ENCODE measurements around the gene IP6K3.

Gene IP6K3

DNA sequence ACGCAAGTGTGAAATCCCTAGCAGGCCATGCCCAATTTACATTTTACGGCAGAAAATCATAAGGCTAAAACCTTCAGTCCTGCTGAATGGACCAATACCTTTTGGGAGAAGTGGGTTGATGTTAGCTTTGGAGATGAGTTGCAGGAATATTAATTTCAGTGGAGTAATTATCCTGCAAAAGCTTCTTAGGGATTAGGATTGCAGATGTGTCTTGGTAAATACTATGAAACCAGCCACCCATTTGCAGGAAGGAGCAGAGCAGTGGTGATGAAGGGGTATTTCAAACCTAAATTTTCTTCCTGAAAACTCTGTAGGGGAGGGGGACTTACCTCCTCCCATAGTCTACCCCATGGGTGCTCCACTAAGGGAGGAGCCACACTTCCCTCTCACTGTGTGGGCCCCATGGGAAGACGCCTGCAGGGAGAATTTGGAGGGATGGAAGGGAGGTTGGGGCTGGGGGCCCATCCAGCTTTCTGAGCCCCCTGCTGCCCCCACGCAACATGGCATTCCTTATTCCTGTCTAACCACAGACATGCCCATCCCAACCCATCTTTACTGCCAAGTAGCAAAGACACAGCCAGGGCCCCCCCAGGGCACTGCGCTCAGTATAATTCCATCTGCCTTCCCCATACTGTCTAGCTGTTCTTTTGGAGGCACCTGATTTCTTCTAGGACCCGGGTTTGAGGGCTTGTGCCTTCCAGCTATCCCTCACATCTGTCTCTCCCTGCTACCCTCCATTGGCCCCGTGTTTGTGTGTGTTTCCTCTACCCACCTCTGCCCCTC lies 20.6 kb downstream of the IP6K3 start:
- Histone ChIP-seq H3K4me3 (ENCODE audit: insufficient read depth, low read depth, low read length, poor library complexity, severe bottlenecking) (no peak overlapping the region), H3K4me1 (ENCODE audit: control insufficient read depth, insufficient read depth, low read length, poor library complexity, severe bottlenecking) (no peaks in the 10 kb centered on the region)
- no peak for DNase-seq

DNA sequence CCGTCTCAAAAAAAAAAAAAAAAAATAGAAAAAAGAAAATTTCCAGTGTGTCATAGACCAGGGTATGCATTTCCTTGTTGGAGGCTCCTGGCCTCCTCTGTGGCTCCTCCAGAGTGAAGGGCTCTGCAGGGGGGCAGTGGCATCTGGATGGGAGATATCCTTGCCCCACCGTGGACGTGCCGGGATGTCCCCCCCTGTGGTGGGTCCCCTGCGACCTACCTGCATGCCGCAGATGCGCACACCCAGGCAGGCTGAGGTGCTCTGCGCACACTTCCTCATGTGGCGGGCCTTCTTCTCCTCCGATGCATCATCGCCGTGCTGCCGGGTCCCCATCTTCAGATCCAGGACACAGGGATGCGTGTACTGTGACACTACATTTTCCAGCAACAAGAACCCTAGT lies 21.5 kb downstream of the IP6K3 start:
- DNase-seq: no peak
- Histone ChIP-seq H3K27ac (ENCODE audit: insufficient read depth, low read length, poor library complexity, severe bottlenecking) (no peak overlapping the region), H3K27me3 (replicated peaks; ENCODE audit: control insufficient read depth, insufficient read depth, low read length, poor library complexity, severe bottlenecking) (no peaks in the 10 kb centered on the region), H3K9me3 (ENCODE audit: control insufficient read depth, low read length) (no peaks in the 10 kb centered on the region), H3K4me1 (ENCODE audit: control insufficient read depth, insufficient read depth, low read length, poor library complexity, severe bottlenecking) (no peaks in the 10 kb centered on the region), H3K36me3 (ENCODE audit: control insufficient read depth, insufficient read depth, low read length) (no peaks in the 10 kb centered on the region), H3K4me3 (ENCODE audit: insufficient read depth, low read depth, low read length, poor library complexity, severe bottlenecking) (no peak overlapping the region)

More for the DNA sequence above, 20.6 kb downstream of the IP6K3 start:
- no peaks in the 10 kb centered on the region for H3K27me3 ChIP-seq (replicated peaks; ENCODE audit: control insufficient read depth, insufficient read depth, low read length, poor library complexity, severe bottlenecking)
- H3K27ac ChIP-seq (ENCODE audit: insufficient read depth, low read length, poor library complexity, severe bottlenecking): no peak overlapping the region
- H3K9me3 ChIP-seq (ENCODE audit: control insufficient read depth, low read length): no peaks in the 10 kb centered on the region
- H3K36me3 ChIP-seq (ENCODE audit: control insufficient read depth, insufficient read depth, low read length): no peaks in the 10 kb centered on the region

DNA sequence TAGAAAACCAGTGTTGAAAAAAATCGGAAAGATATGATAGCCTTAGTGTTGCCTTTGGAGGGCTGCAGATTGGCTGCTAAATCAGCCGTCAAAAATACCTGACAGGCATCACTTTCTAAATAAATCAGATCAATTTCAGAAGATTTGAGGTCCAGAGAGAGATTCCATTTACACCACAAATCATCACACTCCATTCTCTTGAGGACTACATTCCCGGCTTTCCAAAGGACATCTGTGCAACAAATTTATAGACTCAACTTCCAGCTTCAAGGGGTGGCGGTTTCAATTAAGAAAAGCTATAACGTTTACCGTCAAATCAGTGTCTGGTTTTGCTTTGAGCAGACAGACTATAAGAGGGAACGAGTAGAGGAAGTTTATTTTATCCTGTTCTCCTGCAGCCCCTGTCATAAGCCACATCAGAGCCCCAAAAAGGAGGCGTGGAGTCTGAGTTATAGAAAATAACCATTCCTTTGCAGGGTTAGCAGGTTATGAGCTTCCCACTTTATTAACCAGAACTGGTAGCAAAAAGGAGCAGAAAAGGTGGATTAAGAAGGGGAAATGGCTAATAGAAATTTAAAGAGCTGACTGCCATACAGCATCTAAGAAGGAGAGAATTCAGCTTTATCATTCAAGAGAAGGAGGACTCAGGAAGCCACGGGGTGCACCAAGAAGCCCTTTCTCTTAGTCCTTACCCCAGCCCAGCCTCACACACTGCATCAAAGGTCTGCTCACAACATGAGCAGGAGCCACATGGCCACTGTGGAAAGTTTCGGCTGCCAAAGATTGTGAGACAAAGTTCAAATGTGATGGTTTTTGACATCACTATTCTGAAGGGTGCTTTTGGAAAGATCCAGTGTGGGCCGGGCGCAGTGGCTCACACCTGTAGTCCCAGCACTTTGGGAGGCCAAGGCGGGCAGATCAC lies 22.3 kb downstream of the IP6K3 start:
- no peaks in the 10 kb centered on the region for H3K4me1 ChIP-seq (ENCODE audit: control insufficient read depth, insufficient read depth, low read length, poor library complexity, severe bottlenecking)
- no peaks in the 10 kb centered on the region for H3K9me3 ChIP-seq (ENCODE audit: control insufficient read depth, low read length)
- DNase-seq: no peak
- H3K27ac ChIP-seq (ENCODE audit: insufficient read depth, low read length, poor library complexity, severe bottlenecking): no peak overlapping the region
- H3K36me3 ChIP-seq (ENCODE audit: control insufficient read depth, insufficient read depth, low read length): no peaks in the 10 kb centered on the region
- no peak overlapping the region for H3K4me3 ChIP-seq (ENCODE audit: insufficient read depth, low read depth, low read length, poor library complexity, severe bottlenecking)
- H3K27me3 ChIP-seq (replicated peaks; ENCODE audit: control insufficient read depth, insufficient read depth, low read length, poor library complexity, severe bottlenecking): no peaks in the 10 kb centered on the region

DNA sequence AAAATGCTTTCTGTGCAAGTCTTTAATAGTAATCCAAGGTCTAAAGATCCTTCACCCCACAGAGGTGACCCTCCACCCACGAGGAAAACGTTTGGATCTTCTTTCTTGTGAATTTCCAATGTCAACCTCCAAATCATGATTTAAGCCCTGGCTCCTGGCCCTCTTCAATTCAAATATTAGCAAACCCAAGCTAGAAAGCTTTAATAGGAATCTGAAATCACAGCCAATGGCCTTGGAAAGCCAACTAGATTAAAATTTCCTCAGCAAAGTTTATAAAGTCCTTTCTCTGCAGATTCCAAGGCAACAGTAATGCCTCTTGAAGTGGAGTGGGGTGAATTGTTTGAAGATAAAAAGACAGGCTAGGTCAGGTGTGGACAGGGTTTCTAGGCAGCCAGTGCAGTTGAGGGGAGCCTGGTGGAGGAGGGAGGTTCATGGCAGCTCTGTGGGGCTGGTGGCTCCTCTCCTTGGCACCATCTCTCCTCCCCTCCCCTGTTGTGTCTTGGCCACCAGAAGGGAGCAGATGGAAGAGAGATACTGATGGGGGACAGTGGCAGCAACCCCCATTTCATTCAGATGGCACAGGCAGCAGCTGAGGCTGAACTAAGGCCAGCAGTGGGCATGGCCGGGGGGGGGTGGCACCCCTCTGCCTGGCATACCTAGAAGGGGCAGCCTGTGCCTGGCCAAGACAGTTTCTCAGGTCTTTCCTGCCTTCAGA lies 23.2 kb downstream of the IP6K3 start:
- no peaks in the 10 kb centered on the region for H3K9me3 ChIP-seq (ENCODE audit: control insufficient read depth, low read length)
- no peak overlapping the region for H3K4me3 ChIP-seq (ENCODE audit: insufficient read depth, low read depth, low read length, poor library complexity, severe bottlenecking)
- no peaks in the 10 kb centered on the region for H3K27me3 ChIP-seq (replicated peaks; ENCODE audit: control insufficient read depth, insufficient read depth, low read length, poor library complexity, severe bottlenecking)
- DNase-seq: no peak
- H3K4me1 ChIP-seq (ENCODE audit: control insufficient read depth, insufficient read depth, low read length, poor library complexity, severe bottlenecking): no peaks in the 10 kb centered on the region
- no peak overlapping the region for H3K27ac ChIP-seq (ENCODE audit: insufficient read depth, low read length, poor library complexity, severe bottlenecking)
- H3K36me3 ChIP-seq (ENCODE audit: control insufficient read depth, insufficient read depth, low read length): no peaks in the 10 kb centered on the region

DNA sequence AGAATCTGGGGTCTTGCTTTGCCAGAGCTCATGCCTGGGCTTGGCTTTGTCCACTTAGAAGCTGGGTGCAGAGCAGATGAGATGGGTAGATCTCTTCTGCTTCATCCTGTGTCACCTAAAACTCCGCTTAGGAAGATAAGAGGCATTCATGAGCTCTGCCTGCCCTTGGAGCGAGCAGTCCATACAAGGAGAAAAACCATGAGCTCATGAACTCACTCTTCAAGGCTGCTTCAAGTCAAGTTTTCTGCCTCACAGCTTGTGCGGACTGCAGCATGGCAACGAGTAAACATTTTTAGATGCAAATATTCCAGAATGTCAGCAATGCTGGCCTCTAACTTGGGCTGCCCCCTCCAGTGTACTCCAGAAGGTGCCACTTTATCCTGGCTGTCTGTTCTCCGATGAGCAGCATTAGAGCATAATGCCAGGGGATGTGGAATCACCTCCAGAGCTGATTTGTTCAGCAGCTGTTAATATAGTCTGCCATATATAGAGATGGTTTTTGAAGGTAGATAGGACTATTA lies 24.5 kb downstream of the IP6K3 start:
- Histone ChIP-seq H3K27me3 (replicated peaks; ENCODE audit: control insufficient read depth, insufficient read depth, low read length, poor library complexity, severe bottlenecking) (no peaks in the 10 kb centered on the region), H3K27ac (ENCODE audit: insufficient read depth, low read length, poor library complexity, severe bottlenecking) (no peak overlapping the region), H3K9me3 (ENCODE audit: control insufficient read depth, low read length) (no peaks in the 10 kb centered on the region), H3K4me3 (ENCODE audit: insufficient read depth, low read depth, low read length, poor library complexity, severe bottlenecking) (no peak overlapping the region), H3K36me3 (ENCODE audit: control insufficient read depth, insufficient read depth, low read length) (no peaks in the 10 kb centered on the region), H3K4me1 (ENCODE audit: control insufficient read depth, insufficient read depth, low read length, poor library complexity, severe bottlenecking) (no peaks in the 10 kb centered on the region)
- DNase-seq: no peak

DNA sequence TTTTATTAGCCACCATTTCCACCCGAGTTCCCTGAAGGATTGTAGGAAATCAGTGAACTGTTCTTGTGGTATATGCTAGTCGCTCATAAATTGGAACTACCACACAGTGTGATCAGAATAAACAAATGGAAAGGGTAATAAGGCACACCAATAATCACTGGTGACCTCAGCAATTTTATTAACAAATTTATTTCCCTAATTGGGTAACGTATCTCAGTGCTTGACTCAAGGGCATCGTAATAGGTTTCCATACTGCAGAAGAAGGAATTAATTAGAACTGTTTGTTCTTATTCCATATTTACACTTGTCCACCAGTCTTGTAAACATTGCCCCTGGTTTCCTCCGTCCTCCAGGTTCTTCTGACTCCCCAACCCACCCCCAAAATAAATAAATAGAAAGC lies 25.2 kb downstream of the IP6K3 start:
- no peak overlapping the region for H3K4me3 ChIP-seq (ENCODE audit: insufficient read depth, low read depth, low read length, poor library complexity, severe bottlenecking)
- no peak for DNase-seq
- no peaks in the 10 kb centered on the region for H3K36me3 ChIP-seq (ENCODE audit: control insufficient read depth, insufficient read depth, low read length)
- H3K9me3 ChIP-seq (ENCODE audit: control insufficient read depth, low read length): no peaks in the 10 kb centered on the region
- H3K27ac ChIP-seq (ENCODE audit: insufficient read depth, low read length, poor library complexity, severe bottlenecking): no peak overlapping the region
- no peaks in the 10 kb centered on the region for H3K27me3 ChIP-seq (replicated peaks; ENCODE audit: control insufficient read depth, insufficient read depth, low read length, poor library complexity, severe bottlenecking)
- no peaks in the 10 kb centered on the region for H3K4me1 ChIP-seq (ENCODE audit: control insufficient read depth, insufficient read depth, low read length, poor library complexity, severe bottlenecking)

DNA sequence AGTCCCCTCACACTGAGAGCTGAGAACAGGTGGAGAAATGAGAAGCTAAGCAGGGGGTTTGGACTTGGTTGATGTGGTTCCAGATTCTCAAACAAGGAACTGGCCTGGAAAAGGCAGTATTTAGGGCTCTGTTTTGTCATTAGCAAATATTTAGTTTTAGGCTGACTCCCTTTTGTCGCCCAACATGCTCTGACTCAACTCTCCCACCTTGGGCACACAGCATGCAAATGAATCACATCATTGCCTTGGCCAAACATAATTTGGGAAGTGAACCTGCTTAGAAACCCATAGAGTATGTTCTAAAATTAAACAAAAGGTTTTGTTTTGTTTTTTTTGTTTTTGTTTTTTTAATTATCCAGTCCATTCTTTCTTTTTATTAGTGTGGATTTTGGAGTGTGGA lies 25.7 kb downstream of the IP6K3 start:
- Histone ChIP-seq H3K36me3 (ENCODE audit: control insufficient read depth, insufficient read depth, low read length) (no peaks in the 10 kb centered on the region), H3K4me3 (ENCODE audit: insufficient read depth, low read depth, low read length, poor library complexity, severe bottlenecking) (no peak overlapping the region), H3K27ac (ENCODE audit: insufficient read depth, low read length, poor library complexity, severe bottlenecking) (no peak overlapping the region), H3K9me3 (ENCODE audit: control insufficient read depth, low read length) (no peaks in the 10 kb centered on the region), H3K4me1 (ENCODE audit: control insufficient read depth, insufficient read depth, low read length, poor library complexity, severe bottlenecking) (no peaks in the 10 kb centered on the region), H3K27me3 (replicated peaks; ENCODE audit: control insufficient read depth, insufficient read depth, low read length, poor library complexity, severe bottlenecking) (no peaks in the 10 kb centered on the region)
- DNase-seq: no peak

DNA sequence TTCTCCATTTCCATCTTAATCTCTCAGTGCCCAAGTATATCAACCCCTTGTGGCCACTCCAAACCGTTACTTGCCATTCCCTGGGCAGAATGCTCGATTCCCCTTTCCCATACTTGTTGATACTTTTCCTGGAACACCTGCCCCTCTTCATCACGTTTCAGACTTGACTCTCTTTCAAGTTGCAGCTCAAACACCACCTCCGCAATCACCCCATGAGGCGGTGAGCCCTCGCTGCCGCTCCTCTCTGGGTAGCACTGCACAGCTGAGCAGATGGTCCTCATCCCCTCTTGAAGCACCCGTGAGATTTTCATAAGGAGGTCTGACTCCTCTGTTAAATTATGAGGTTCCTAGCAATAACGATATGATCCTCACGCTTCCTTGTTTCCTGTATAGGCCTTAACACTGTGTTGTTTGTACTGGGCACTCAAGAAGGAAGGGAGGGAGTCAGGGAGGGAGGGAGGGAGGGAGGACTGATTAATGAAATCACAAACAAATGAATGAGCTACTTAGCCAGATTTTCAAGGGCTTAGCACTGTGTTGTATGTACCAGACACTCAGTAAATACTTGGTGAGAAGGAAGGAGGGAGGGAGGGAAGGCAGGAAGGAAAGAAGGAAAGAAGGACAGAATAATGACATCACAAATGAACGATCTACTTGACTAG lies 27.2 kb downstream of the IP6K3 start:
- H3K4me1 ChIP-seq (ENCODE audit: control insufficient read depth, insufficient read depth, low read length, poor library complexity, severe bottlenecking): no peaks in the 10 kb centered on the region
- H3K4me3 ChIP-seq (ENCODE audit: insufficient read depth, low read depth, low read length, poor library complexity, severe bottlenecking): no peak overlapping the region
- H3K36me3 ChIP-seq (ENCODE audit: control insufficient read depth, insufficient read depth, low read length): no peaks in the 10 kb centered on the region
- H3K27ac ChIP-seq (ENCODE audit: insufficient read depth, low read length, poor library complexity, severe bottlenecking): no peak overlapping the region
- no peak for DNase-seq
- H3K27me3 ChIP-seq (replicated peaks; ENCODE audit: control insufficient read depth, insufficient read depth, low read length, poor library complexity, severe bottlenecking): no peaks in the 10 kb centered on the region
- no peaks in the 10 kb centered on the region for H3K9me3 ChIP-seq (ENCODE audit: control insufficient read depth, low read length)

DNA sequence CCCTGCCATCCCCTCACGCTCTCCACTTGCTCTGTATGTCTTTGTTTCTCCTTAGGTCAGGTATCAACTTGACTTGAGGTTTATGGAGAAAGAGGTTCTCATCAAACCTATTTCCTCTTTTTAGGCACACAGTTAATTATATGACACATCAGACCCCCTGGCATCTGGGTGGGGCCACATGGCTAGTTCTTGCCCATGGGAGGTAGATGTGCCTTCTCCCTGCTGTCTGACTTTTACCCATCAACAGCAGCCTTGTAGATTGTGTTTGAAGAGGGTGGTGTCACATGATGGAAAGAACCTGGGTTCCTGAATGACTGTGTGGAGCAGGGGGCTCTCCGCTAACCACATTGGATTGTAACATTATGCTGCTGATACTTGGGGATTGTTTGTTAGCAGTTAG lies 28.0 kb downstream of the IP6K3 start:
- Histone ChIP-seq H3K27me3 (replicated peaks; ENCODE audit: control insufficient read depth, insufficient read depth, low read length, poor library complexity, severe bottlenecking) (no peaks in the 10 kb centered on the region), H3K9me3 (ENCODE audit: control insufficient read depth, low read length) (no peaks in the 10 kb centered on the region), H3K27ac (ENCODE audit: insufficient read depth, low read length, poor library complexity, severe bottlenecking) (no peak overlapping the region), H3K36me3 (ENCODE audit: control insufficient read depth, insufficient read depth, low read length) (no peaks in the 10 kb centered on the region), H3K4me1 (ENCODE audit: control insufficient read depth, insufficient read depth, low read length, poor library complexity, severe bottlenecking) (no peaks in the 10 kb centered on the region), H3K4me3 (ENCODE audit: insufficient read depth, low read depth, low read length, poor library complexity, severe bottlenecking) (no peak overlapping the region)
- DNase-seq: no peak

Data from effector memory CD4-positive, alpha-beta T cell (primary cell).